Measurements from ENCODE around the gene PRKCH.

DNA sequence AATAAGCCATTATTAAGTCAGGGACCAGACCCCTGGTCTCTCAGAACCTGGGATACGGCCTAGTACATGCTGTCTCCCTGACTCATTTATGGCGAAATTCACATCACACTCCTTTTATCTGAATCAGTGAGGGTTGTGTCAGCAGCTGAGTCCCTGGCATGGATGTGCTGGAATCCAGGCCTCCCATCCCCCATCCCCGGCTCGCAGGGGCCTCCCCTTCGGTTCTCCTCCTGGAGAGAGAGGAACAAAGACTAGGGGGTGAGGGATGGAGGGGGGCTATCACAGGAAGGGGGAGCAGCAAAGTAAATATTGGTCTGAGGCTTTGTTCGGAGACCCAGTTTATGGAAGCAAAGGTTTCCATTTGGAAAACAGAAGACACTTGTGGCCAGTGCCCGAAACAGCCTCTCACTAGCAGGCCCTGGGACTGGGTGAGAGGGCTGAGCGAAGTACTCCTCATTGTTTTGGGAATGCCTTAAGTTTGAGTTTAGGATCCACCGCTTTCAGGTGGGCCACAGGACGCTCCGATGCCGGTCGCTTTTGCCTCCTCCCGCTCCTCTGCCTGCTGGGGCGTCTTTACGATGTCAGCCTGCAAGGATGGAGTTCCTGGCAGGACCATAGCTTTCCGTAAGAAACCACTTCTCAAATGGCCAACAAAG, 145.0 kb downstream of the PRKCH start:
- TF ChIP-seq CEBPZ (IDR thresholded peaks at IDR 0.05; ENCODE audit: low read depth, low read length): no peak
- no peak for TF ChIP-seq RFX5 (IDR thresholded peaks at IDR 0.05; ENCODE audit: low read depth, low read length)
- TF ChIP-seq CTCF (IDR thresholded peaks at IDR 0.05 in 2 of 3, conservative IDR thresholded peaks at IDR 0.05 in 1 of 3; ENCODE audit: control insufficient read depth in 2 of 3, extremely low read depth in 1 of 3, insufficient read depth in 1 of 3, low read depth in 3 of 3, low read length in 3 of 3): no peak
- TF ChIP-seq REST (IDR thresholded peaks at IDR 0.05; ENCODE audit: low read depth, low read length): no peak
- TF ChIP-seq POLR2AphosphoS5 (IDR thresholded peaks at IDR 0.05; ENCODE audit: low read length): no peak
- TF ChIP-seq ZNF274 (IDR thresholded peaks at IDR 0.05; ENCODE audit: insufficient read depth, insufficient read length): no peak
- TF ChIP-seq RAD21 (IDR thresholded peaks at IDR 0.05; ENCODE audit: insufficient read depth, low read depth, low read length): no peak
- no peak for TF ChIP-seq SP1 (IDR thresholded peaks at IDR 0.05; ENCODE audit: low read depth, low read length)
- TF ChIP-seq CBFB (IDR thresholded peaks at IDR 0.05; ENCODE audit: low read depth): no peak

Data from GM12878 (cell line).